HG03064 (cell line): ENCODE results near the gene C1RL.

Experiments
- ATAC-seq: cut with Tn5 transposase; IDR thresholded peaks from one replicate; pipeline ENCODE4 v1.9.1; 2021; ENCODE audit warnings: low read depth; ENCODE audit not compliant: unreplicated experiment

C1RL gene

GRCh38 chr12:7096006-7096932 lies 12.7 kb downstream of the C1RL start:
- no peak for ATAC-seq

GRCh38 chr12:7093892-7094291 lies 15.1 kb downstream of the C1RL start:
- no peak for ATAC-seq

DNA sequence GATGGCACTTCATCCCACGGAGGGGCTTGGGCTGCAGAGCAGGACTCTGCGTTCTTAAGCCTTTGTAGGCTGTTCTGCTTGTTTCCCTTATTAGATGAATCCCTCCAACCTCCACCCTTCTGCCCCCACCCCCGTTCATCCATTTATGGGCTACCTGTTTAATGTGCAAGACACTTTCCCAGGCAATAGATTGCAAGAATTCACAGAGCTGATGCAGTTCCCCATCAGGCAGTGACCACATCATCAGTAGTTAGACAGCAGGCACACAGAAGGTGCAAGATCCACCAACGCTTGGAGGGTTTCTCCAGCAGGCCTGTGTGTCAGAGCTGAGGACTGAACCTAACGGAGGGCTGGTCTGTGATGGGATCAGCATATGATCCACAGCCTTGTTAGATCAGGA lies 15.5 kb downstream of the C1RL start:
- no peak for ATAC-seq

GRCh38 chr12:7092986-7093460 lies 16.0 kb downstream of the C1RL start:
- ATAC-seq = no peak

- no peak for ATAC-seq
Measured at GRCh38 chr12:7092229-7092985, 16.6 kb downstream of the C1RL start, which contains the start of gene C1R. C1R (minus strand) TSS chr12:7092445; CDS start chr12:7092388, 57 bp downstream.

DNA sequence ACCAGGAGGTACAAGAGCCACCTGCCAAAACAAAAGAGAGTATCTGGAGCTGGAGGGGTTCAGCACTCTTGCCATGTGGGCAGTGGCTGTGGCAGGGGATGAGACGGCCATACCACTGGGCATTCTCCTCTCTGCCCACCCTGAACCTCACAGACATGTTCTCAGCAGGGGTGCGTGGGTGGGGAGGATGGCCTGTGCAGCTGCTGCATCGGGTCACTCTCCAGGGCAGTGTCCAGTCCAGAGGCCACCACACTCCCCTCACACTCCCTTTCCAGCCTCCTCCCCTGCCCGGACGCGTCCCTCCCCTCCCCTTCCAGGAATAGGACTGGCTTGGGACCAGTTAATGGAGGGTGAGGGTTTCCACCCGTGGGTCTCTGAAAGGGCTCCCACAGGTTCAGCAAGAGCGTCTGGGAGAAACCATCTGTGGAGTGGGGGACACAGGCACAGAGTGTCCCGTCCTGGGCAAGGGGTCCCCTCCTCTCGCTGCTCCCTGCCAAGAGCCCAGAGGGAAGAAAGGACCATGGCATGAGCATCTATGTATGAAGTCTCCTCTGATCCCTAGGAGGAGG lies 17.3 kb downstream of the C1RL start:
- no peak for ATAC-seq

DNA sequence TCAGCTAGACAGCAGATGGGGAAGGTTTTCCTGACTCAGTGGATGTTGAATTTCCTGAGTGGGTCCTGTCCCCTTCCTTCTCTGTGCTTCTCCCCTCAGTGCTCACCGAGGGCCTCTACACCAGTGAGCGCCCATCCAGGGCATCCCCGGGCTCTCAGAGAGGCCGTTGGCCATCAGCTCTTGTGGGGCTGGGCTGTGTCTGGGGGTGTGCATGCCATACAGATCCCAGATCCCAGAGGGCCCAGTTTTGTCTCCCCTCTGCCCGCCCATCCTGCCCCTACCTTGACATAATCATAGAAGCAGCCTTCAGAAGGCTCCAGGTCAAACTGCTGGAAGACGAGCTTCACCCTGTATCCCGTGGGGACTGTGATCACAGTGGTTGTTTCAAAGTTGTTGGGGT lies 17.8 kb downstream of the C1RL start:
- ATAC-seq = no peak

GRCh38 chr12:7090222-7090998 lies 18.6 kb downstream of the C1RL start:
- no peak for ATAC-seq

- no peak for ATAC-seq
Measured at GRCh38 chr12:7089196-7089871, 19.7 kb downstream of the C1RL start.

GRCh38 chr12:7083125-7083524 lies 25.9 kb downstream of the C1RL start:
- no peak for ATAC-seq

GRCh38 chr12:7081037-7081436 lies 28.0 kb downstream of the C1RL start:
- no peak for ATAC-seq

DNA sequence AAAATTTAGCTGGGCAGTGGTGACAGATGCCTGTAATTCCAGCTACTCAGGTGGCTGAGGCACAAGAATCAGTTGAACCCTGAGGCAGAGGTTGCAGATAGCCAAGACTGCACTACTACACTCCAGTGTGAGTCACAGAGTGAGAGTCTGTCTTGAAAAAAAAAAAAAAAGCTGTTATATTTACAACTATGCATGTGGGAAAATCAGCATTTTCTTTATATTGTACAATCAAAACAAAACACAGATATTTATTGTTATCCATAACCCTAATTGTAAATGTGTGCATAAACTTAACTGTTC lies 29.2 kb downstream of the C1RL start:
- ATAC-seq = no peak

DNA sequence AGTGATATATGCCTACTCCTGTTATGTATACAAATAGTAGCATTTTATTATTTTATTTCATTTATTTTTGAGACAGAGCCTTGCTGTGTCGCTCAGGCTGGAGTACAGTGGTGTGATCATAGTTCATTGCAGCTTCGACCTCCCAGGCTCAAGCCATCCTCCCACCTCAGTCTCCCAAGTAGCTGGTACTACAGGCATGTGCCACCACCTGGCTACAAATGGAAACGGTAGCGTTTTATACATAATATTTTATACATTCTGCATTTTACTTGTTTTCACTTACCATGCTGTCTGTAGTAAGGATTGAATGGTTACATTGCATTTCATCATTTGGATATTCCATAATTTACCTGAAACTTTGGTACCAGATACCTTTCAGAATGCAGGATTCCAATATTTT lies 30.9 kb downstream of the C1RL start:
- ATAC-seq = no peak

DNA sequence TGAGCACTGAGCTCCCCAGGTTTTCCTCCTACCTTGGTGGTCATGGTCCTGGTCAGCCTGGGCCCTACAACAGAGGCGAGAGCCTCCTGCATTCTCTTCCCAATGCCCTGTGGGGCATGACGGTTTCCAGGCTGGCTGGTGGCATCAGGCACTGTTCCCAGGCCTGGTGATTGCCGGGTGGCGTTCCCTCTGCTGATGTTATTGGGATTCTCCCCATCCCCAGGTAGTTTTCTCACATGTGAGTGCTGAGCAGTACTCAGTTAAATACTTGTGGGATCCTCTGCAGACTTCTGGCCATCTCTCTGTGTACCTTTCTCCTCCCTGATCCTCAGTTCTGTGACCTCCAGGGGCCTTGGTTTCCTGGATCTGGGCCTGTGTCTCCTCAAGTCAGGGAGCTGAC lies 32.5 kb downstream of the C1RL start:
- ATAC-seq = no peak

GRCh38 chr12:7075939-7076338 lies 33.1 kb downstream of the C1RL start:
- ATAC-seq = no peak

DNA sequence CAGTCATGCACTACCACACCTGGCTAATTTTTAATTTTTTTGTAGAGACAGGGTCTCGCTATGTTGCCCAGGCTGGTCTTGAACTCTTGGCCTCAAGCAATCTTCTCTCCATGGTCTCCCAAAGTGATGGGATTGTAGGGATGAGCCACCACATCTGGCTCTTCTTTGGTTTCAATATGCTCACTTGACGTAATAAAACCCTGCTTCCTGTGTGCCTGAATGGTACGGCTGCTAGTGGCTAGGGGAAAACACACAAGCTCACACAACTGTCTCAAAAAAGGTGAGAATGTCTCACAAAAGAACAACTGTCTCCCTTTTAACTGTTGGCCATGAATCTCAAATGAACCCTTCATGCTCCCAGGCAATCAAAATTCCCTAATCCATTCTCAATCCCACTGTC lies 33.5 kb downstream of the C1RL start:
- no peak for ATAC-seq

GRCh38 chr12:7073946-7074345 lies 35.1 kb downstream of the C1RL start:
- no peak for ATAC-seq

- no peak for ATAC-seq
Measured at GRCh38 chr12:7072554-7072953, 36.5 kb downstream of the C1RL start.

DNA sequence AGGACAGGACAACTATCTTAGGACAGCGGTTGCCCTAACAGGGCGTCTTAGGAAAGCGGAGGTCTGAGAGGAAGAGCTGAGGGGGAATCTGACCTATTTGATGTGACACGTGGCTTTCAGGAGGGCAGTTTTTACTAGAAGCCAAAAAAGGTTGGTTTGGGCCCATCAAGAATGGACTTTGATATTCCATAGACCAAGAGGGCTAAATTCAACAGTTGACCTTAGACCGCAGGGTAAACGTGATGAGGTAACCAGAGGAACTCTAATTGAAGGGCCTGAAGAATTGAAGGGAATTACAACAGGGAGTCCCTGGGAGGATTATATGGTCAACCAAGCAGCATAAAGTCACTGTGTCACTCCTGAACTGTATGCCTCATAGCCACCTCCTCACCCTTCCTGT lies 37.0 kb downstream of the C1RL start:
- no peak for ATAC-seq

DNA sequence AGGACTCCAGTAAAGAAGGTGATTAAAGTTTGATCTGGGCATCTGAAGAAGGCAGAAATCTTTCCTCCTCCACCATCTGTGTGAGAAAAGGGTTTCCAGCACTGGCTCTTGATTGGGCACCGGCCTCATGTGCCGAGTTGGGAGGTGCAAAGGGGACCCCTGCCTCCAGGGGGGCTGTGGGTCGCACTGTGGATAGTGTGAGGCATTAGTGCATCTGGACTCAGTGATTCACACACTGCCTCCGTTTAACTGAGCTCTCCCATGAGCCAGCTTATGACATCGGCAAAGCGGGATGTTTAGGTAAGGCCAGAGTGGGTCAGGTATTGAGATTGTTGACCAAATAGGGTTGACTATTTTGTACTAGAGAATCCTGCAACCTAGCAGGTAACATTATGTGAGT lies 39.6 kb downstream of the C1RL start:
- ATAC-seq = no peak
